Endothelial cell of umbilical vein (primary cell): Measurements from ENCODE around the gene KCNK1. TPM values are rescaled to one million over a fixed set of nuclear protein-coding genes. Genes with fewer than 3 reads are reported as not detected.

Source experiments
- BruUV-seq: library from RNA; stranded (reverse); fragments of 400-500 nt; replicated peaks from 2 replicates; lab custom pipeline; 2021; lab: Mats Ljungman, UMichigan
- CTCF ChIA-PET: fragments of 300-600, 350-600 bp; sonication (Branson Sonifier 250); formaldehyde crosslinking; loops from one replicate; lab custom pipeline; 2021; ENCODE audit warnings: antibody characterized with exemption, inconsistent platforms; lab: Charles Lee
- POLR2A ChIA-PET: fragments of 300-600, 350-600 bp; sonication (Branson Sonifier 250); formaldehyde crosslinking; loops from one replicate; lab custom pipeline; 2021; ENCODE audit warnings: antibody characterized with exemption, inconsistent platforms; lab: Charles Lee
- DNase-seq: peaks from one replicate; pipeline ENCODE4 v3.0.0-alpha.2; 2011; ENCODE audit warnings: low read depth, low spot score
- FAIRE-seq: peaks from 2 replicates; lab custom pipeline; 2011; peaks lifted over from hg19 to GRCh38; lab: Jason Lieb, UNC
- H2AFZ ChIP-seq: 2 replicates; pipeline ENCODE4 v1.6.0; 2012; ENCODE audit warnings: low read depth, low read length, control low read depth, inconsistent platforms
- H3K27ac ChIP-seq: 2 replicates; pipeline ENCODE4 v1.5.1; 2011; ENCODE audit warnings: low read depth, mild to moderate bottlenecking, control low read depth, low read length, moderate library complexity; ENCODE audit not compliant: insufficient read depth
- H3K27me3 ChIP-seq, 2 experiments: 2 replicates each; pipeline versions ENCODE4 v1.6.0 to v1.6.1; 2011; ENCODE audit warnings: low read length in 2 of 2, mixed read lengths in 1 of 2; ENCODE audit not compliant: control insufficient read depth in 2 of 2, insufficient read depth in 2 of 2
- H3K36me3 ChIP-seq, 2 experiments: 2 replicates in 1 of 2; 3 replicates in 1 of 2; pipeline ENCODE4 v1.5.1; 2011; ENCODE audit warnings: low read length in 2 of 2, mild to moderate bottlenecking in 1 of 2, moderate library complexity in 1 of 2; ENCODE audit not compliant: control insufficient read depth in 2 of 2, insufficient read depth in 2 of 2; ENCODE audit errors: extremely low read depth in 1 of 2
- H3K4me1 ChIP-seq: 3 replicates; pipeline ENCODE4 v1.5.1; 2011; ENCODE audit warnings: mild to moderate bottlenecking, low read length; ENCODE audit not compliant: control insufficient read depth, insufficient read depth; ENCODE audit errors: extremely low read depth
- H3K4me2 ChIP-seq: 2 replicates; pipeline ENCODE4 v1.6.1; 2011; ENCODE audit warnings: low read length, control low read depth, mixed read lengths; ENCODE audit not compliant: insufficient read depth
- H3K4me3 ChIP-seq, 3 experiments: fragments of 200-600 bp in 1 of 3; sonication (generic), shearing (Covaris generic) in 1 of 3; replicated peaks in 1 of 3; 2 replicates each; pipeline ENCODE4 v1.5.1; 2011 to 2016; ENCODE audit warnings: control low read depth in 3 of 3, low read length in 3 of 3, mild to moderate bottlenecking in 2 of 3, inconsistent platforms in 1 of 3, low read depth in 1 of 3, moderate library complexity in 1 of 3; ENCODE audit not compliant: insufficient read depth in 1 of 3
- H3K79me2 ChIP-seq: 2 replicates; pipeline ENCODE4 v1.6.0; 2012; ENCODE audit warnings: low read length, inconsistent platforms; ENCODE audit not compliant: control insufficient read depth, insufficient read depth
- H3K9ac ChIP-seq: replicated peaks from 2 replicates; pipeline ENCODE3; 2011; ENCODE audit warnings: low read length, control low read depth; ENCODE audit not compliant: insufficient read depth; ENCODE audit errors: extremely low read depth
- H3K9me1 ChIP-seq: replicated peaks from 3 replicates; pipeline ENCODE4 v1.6.0; 2011; ENCODE audit warnings: mild to moderate bottlenecking, low read length; ENCODE audit not compliant: control insufficient read depth, insufficient read depth; ENCODE audit errors: extremely low read depth
- H3K9me3 ChIP-seq: replicated peaks from 2 replicates; pipeline ENCODE4 v1.5.1; 2012; ENCODE audit warnings: low read length, inconsistent platforms; ENCODE audit not compliant: control insufficient read depth, insufficient read depth
- H4K20me1 ChIP-seq: replicated peaks from 2 replicates; pipeline ENCODE3; 2011; ENCODE audit warnings: mild to moderate bottlenecking, low read length; ENCODE audit not compliant: control insufficient read depth, insufficient read depth; ENCODE audit errors: extremely low read depth
- EZH2 ChIP-seq: IDR thresholded peaks from 2 replicates; pipeline ENCODE4 v1.6.1; 2012; ENCODE audit warnings: borderline replicate concordance, low read depth, mild to moderate bottlenecking, moderate library complexity, low read length, inconsistent platforms; ENCODE audit not compliant: severe bottlenecking
- FOS ChIP-seq: IDR thresholded peaks from 2 replicates; pipeline ENCODE4 v1.6.1; 2011; ENCODE audit warnings: mild to moderate bottlenecking, low read length, moderate library complexity, borderline replicate concordance; ENCODE audit not compliant: insufficient read depth
- GATA2 ChIP-seq: IDR thresholded peaks from 2 replicates; pipeline ENCODE4 v1.7.0; 2011; ENCODE audit warnings: low read depth, mild to moderate bottlenecking, moderate library complexity, mixed read lengths, low read length; ENCODE audit not compliant: insufficient read length, insufficient read depth
- JUN ChIP-seq: IDR thresholded peaks from 2 replicates; pipeline ENCODE4 v1.6.1; 2011; ENCODE audit warnings: borderline replicate concordance, low read depth; ENCODE audit not compliant: insufficient read length, insufficient read depth
- MAX ChIP-seq: IDR thresholded peaks from 2 replicates; pipeline ENCODE4 v1.6.1; 2011; ENCODE audit not compliant: insufficient read depth, insufficient read length
- MYC ChIP-seq: IDR thresholded peaks from one replicate; pipeline ENCODE4 v1.6.1; 2011; ENCODE audit warnings: mild to moderate bottlenecking, low read depth, low read length
- POLR2A ChIP-seq: IDR thresholded peaks from 2 replicates; pipeline ENCODE4 v1.6.1; 2012; ENCODE audit warnings: low read depth, mild to moderate bottlenecking, control low read depth, low read length
- POLR2AphosphoS5 ChIP-seq: IDR thresholded peaks from 2 replicates; pipeline ENCODE4 v1.6.1; 2012; ENCODE audit warnings: low read depth, mild to moderate bottlenecking, control low read depth, low read length, moderate library complexity; ENCODE audit not compliant: insufficient read depth
- dilution Hi-C: fragments of 300-500 bp; cut with MboI; formaldehyde crosslinking; loops from one replicate; pipeline ENCODE4 v1.15.0; 2019; ENCODE audit warnings: low sequenced_read_pairs; ENCODE audit not compliant: extremely low pct_ligation_motif_present
- intact Hi-C: fragments of 100-400 bp; cut with micrococcal nuclease; formaldehyde crosslinking; loops from one replicate; pipeline ENCODE4 v1.10.0; 2022
- polyA plus RNA-seq, 4 experiments: library from polyadenylated mRNA; depleted of rRNA in 3 of 4; stranded (reverse) in 3 of 4; unstranded in 1 of 4; fragments of >200 nt; gene quantifications; 2 replicates each; pipeline versions ENCODE4 v1.2.1 to v1.2.3, GENCODE V29; 2011 to 2012; ENCODE audit warnings: missing spikeins in 1 of 4
- total RNA-seq: library from RNA; stranded (reverse); gene quantifications from 2 replicates; pipeline ENCODE4 v1.2.3, GENCODE V29; 2021
- TF ChIP-seq, protein P1 (sequence below), 2 donors: IDR thresholded peaks; 1 replicate in 1 of 2; 2 replicates in 1 of 2; pipeline ENCODE4 v1.5.1; 2011; ENCODE audit warnings: low read length in 2 of 2, mild to moderate bottlenecking in 2 of 2, moderate library complexity in 2 of 2, control low read depth in 1 of 2, inconsistent platforms in 1 of 2, low read depth in 1 of 2; ENCODE audit not compliant: insufficient read depth in 1 of 2; ENCODE audit errors: extremely low read depth in 1 of 2

KCNK1 gene
- total and polyA plus RNA-seq, 2 donors (not counting 3 experiments of a cell fraction or from before 2014, with no cell fraction given): 0.83 to 2.8 TPM

GRCh38 chr1:233625087-233625486, 11.2 kb downstream of the KCNK1 start:
- FAIRE-seq: no peak
- no peaks in the 10 kb centered on the region for H3K4me1 ChIP-seq
- no peak overlapping the region for H3K9ac ChIP-seq
- dilution Hi-C loops (no loop called here), intact Hi-C loops (no loop called here)
- H3K36me3 ChIP-seq: no peaks in the 10 kb centered on the region
- H4K20me1 ChIP-seq: no peaks in the 10 kb centered on the region
- H2AFZ ChIP-seq: no peak overlapping the region
- no peak overlapping the region for H3K4me2 ChIP-seq
- H3K27ac ChIP-seq: no peak overlapping the region
- no peaks in the 10 kb centered on the region for H3K27me3 ChIP-seq
- POLR2A ChIA-PET: no interaction called here
- H3K4me3 ChIP-seq: no peak overlapping the region
- TF ChIP-seq FOS (no peak), MYC (no peak), JUN (no peak), GATA2 (no peak), EZH2 (no peak), MAX (no peak), POLR2A (no peak), POLR2AphosphoS5 (no peak)
- TF ChIP-seq, protein P1, sequence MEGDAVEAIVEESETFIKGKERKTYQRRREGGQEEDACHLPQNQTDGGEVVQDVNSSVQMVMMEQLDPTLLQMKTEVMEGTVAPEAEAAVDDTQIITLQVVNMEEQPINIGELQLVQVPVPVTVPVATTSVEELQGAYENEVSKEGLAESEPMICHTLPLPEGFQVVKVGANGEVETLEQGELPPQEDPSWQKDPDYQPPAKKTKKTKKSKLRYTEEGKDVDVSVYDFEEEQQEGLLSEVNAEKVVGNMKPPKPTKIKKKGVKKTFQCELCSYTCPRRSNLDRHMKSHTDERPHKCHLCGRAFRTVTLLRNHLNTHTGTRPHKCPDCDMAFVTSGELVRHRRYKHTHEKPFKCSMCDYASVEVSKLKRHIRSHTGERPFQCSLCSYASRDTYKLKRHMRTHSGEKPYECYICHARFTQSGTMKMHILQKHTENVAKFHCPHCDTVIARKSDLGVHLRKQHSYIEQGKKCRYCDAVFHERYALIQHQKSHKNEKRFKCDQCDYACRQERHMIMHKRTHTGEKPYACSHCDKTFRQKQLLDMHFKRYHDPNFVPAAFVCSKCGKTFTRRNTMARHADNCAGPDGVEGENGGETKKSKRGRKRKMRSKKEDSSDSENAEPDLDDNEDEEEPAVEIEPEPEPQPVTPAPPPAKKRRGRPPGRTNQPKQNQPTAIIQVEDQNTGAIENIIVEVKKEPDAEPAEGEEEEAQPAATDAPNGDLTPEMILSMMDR (IDR thresholded peaks at IDR 0.05; ENCODE audit: extremely low read depth in 1 of 2, insufficient read depth in 1 of 2, low read depth in 1 of 2, low read length in 2 of 2): no peak
- BruUV-seq: no TSS peak
- no peaks in the 10 kb centered on the region for H3K79me2 ChIP-seq
- DNase-seq: no peak
- H3K9me3 ChIP-seq: no peaks in the 10 kb centered on the region
- no peaks in the 10 kb centered on the region for H3K9me1 ChIP-seq
- CTCF ChIA-PET: no interaction called here
